Glutamatergic neuron (in vitro differentiated cells): ENCODE measurements around the gene PPP2R2B. TPM values are rescaled to one million over a fixed set of nuclear protein-coding genes. Genes with fewer than 3 reads are reported as not detected.
"Not testable (repeated sequence)": the region's sequence is repeated elsewhere in the genome, so short reads cannot be mapped to it uniquely, and the experiment has no call there.

Experiments used
- DNase-seq: peaks from one replicate; pipeline ENCODE4 v3.0.0; 2022
- H3K27ac Mint-ChIP-seq: one replicate; pipeline ENCODE4 v1.8.0; 2020; ENCODE audit warnings: mild to moderate bottlenecking, mixed read lengths, inconsistent platforms; ENCODE audit not compliant: unreplicated experiment
- H3K27me3 Mint-ChIP-seq: one replicate; pipeline ENCODE4 v1.8.0; 2020; ENCODE audit warnings: mild to moderate bottlenecking, moderate library complexity, mixed read lengths, inconsistent platforms; ENCODE audit not compliant: unreplicated experiment
- H3K36me3 Mint-ChIP-seq: one replicate; pipeline ENCODE4 v1.8.0; 2020; ENCODE audit warnings: mild to moderate bottlenecking, mixed read lengths, inconsistent platforms; ENCODE audit not compliant: unreplicated experiment
- H3K4me1 Mint-ChIP-seq: one replicate; pipeline ENCODE4 v1.8.0; 2020; ENCODE audit warnings: mild to moderate bottlenecking, low read depth, mixed read lengths, inconsistent platforms; ENCODE audit not compliant: unreplicated experiment
- H3K4me3 Mint-ChIP-seq: one replicate; pipeline ENCODE4 v1.8.0; 2020; ENCODE audit warnings: mild to moderate bottlenecking, mixed read lengths, inconsistent platforms; ENCODE audit not compliant: unreplicated experiment
- H3K9me3 Mint-ChIP-seq: one replicate; pipeline ENCODE4 v1.8.0; 2020; ENCODE audit warnings: mild to moderate bottlenecking, moderate library complexity, mixed read lengths, inconsistent platforms; ENCODE audit not compliant: unreplicated experiment
- total RNA-seq: library from RNA; stranded (reverse); fragmentation: NEBNext Ultra II Directional; extraction: Animal tissue kit (Norgen Biotek cat#: 25700); gene quantifications from one replicate; pipeline ENCODE4 v1.2.1, GENCODE V29; 2021; ENCODE audit not compliant: unreplicated experiment
- TF ChIP-seq, protein P1 (sequence below): fragments of 200-600 bp; sonication (generic); IDR thresholded peaks from one replicate; pipeline ENCODE4 v1.5.0; 2021; ENCODE audit not compliant: partially characterized antibody, unreplicated experiment

The PPP2R2B gene
- total RNA-seq, 1 donor from 2014 or later: 11.4 TPM

DNA sequence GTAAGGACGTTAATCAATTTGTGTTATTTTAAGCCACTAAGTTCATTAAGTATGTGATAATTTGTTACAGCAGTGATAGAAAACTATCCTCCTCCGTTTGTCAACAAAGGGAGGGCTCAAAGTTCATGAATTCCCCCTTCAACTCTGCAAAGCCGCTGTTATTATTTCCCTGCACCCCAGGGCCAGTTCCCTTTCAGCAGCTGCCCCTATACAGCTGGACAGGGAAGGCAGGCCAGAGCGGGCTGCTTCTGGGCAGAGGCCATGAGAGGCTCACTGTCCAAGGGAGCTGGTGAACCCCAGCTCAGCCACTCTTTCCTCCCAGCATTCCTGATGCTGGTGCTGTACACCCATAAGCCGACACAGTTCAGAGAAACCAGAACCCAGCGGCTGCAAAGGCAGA lies 260.1 kb downstream of the PPP2R2B start:
- Mint-ChIP-seq H3K27ac (no peak overlapping the region), H3K27me3 (no peaks in the 10 kb centered on the region), H3K36me3 (peaks cover 7% of the 10 kb centered on the region), H3K4me1 (peaks cover 13% of the 10 kb centered on the region), H3K4me3 (no peak overlapping the region), H3K9me3 (peaks cover 6% of the 10 kb centered on the region)
- TF ChIP-seq, protein P1, sequence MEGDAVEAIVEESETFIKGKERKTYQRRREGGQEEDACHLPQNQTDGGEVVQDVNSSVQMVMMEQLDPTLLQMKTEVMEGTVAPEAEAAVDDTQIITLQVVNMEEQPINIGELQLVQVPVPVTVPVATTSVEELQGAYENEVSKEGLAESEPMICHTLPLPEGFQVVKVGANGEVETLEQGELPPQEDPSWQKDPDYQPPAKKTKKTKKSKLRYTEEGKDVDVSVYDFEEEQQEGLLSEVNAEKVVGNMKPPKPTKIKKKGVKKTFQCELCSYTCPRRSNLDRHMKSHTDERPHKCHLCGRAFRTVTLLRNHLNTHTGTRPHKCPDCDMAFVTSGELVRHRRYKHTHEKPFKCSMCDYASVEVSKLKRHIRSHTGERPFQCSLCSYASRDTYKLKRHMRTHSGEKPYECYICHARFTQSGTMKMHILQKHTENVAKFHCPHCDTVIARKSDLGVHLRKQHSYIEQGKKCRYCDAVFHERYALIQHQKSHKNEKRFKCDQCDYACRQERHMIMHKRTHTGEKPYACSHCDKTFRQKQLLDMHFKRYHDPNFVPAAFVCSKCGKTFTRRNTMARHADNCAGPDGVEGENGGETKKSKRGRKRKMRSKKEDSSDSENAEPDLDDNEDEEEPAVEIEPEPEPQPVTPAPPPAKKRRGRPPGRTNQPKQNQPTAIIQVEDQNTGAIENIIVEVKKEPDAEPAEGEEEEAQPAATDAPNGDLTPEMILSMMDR: no peak
- no peak for DNase-seq

DNA sequence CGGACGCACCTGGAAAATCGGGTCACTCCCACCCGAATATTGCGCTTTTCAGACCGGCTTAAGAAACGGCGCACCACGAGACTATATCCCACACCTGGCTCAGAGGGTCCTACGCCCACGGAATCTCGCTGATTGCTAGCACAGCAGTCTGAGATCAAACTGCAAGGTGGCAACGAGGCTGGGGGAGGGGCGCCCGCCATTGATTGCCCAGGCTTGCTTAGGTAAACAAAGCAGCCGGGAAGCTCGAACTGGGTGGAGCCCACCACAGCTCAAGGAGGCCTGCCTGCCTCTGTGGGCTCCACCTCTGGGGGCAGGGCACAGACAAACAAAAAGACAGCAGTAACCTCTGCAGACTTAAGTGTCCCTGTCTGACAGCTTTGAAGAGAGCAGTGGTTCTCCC lies 268.8 kb downstream of the PPP2R2B start:
- H3K27ac Mint-ChIP-seq, H3K4me3 Mint-ChIP-seq, H3K9me3 Mint-ChIP-seq, DNase-seq, H3K36me3 Mint-ChIP-seq, H3K27me3 Mint-ChIP-seq: not testable (repeated sequence)
- peaks cover 14% of the 10 kb centered on the region for H3K4me1 Mint-ChIP-seq

DNA sequence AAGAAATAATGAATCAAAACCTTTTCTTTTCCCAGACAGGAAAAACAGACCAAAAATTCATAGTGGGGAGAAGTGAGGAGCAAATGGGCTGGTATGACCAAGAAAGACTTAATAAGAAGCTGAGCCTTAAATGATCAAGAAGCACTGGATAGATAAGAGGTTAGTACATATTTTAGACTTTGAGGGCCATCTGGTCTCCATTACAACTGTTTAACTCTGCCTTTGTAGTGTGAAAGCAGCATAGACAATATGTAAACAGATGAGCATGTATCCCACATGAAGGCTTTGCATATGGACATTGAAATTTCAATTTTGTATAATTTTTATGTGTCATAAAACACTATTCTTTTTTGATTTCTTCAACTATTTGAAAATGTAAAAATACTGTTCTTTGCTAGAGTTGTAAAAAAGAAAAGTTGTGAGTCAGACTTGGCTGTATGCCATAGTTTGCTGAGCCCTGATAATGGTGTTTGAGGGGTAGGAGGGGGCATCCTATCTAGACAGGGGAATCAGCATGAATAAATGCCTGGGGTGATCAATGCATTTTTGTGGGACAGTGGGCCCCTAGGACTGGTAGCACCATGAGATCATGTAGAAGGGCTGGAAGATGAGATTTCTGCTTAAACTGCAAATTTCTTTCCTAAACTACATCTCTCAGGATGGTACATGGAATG lies 270.8 kb downstream of the PPP2R2B start:
- TF ChIP-seq, protein P1: no peak
- Mint-ChIP-seq H3K4me1 (peaks cover 14% of the 10 kb centered on the region), H3K36me3 (no peaks in the 10 kb centered on the region), H3K9me3 (no peaks in the 10 kb centered on the region), H3K4me3 (no peak overlapping the region), H3K27me3 (peaks cover 2% of the 10 kb centered on the region), H3K27ac (no peak overlapping the region)
- DNase-seq: no peak

DNA sequence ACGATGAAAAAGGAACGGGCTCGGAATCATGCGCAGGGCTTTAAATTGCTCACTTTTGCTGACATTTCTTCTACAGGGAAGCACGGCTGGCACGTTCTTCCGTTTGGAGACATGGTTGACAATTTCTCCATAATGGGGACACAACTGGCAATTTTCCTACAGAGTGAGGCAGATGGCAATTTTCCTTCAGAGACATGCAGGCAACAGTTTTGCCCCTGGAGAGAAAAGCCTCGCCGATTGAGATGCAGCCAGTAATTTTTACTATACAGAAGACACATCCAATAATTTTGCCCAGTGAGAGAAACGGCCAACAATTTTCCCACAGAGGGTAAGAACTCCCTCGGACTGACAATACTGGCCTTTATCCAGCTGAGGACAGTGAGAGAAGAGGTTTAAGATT lies 271.7 kb downstream of the PPP2R2B start:
- Mint-ChIP-seq H3K4me1 (peaks cover 14% of the 10 kb centered on the region), H3K27me3 (peaks cover 2% of the 10 kb centered on the region), H3K4me3 (no peak overlapping the region), H3K27ac (no peak overlapping the region), H3K9me3 (no peaks in the 10 kb centered on the region), H3K36me3 (no peaks in the 10 kb centered on the region)
- DNase-seq: no peak
- TF ChIP-seq, protein P1: no peak

DNA sequence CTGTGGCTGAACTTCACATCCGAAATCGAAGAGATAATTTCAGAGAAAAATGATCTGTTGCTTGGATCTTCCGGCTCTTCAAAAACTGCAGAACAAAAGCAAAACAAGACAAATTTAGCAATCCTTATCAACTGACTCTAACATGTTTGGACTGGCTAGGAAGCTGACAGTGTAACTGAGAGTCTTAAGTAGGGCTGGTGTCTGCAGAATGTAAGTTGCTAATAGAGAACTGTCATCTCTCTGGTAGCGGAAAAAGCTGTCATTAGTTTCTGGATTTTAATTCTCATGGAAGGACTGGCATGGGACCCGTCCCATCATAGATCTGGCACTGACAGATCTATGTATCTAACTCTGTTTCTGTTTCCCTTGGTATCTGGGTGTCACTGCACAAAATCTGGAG lies 278.2 kb downstream of the PPP2R2B start:
- TF ChIP-seq, protein P1: no peak
- Mint-ChIP-seq H3K27ac (no peak overlapping the region), H3K9me3 (no peaks in the 10 kb centered on the region), H3K4me3 (no peak overlapping the region), H3K36me3 (no peaks in the 10 kb centered on the region), H3K4me1 (no peaks in the 10 kb centered on the region), H3K27me3 (no peaks in the 10 kb centered on the region)
- DNase-seq: no peak
